ENCODE results near the gene SSH3. TPM values are rescaled to one million over a fixed set of nuclear protein-coding genes. Genes with fewer than 3 reads are reported as not detected.

The SSH3 gene
- total and polyA plus RNA-seq, 5 donors: 14.9 to 25.9 (median 24.7) TPM

GRCh38 chr11:67289226-67289650 lies 14.1 kb upstream of the SSH3 start, which contains the start of gene ANKRD13D:
TSS of gene ANKRD13D (plus strand) at chr11:67289303. CDS start at chr11:67289461, 158 bp downstream.
- peaks cover 6% of the 10 kb centered on the region for H3K4me1 ChIP-seq (ENCODE audit: control insufficient read depth, insufficient read depth, low read length)
- under 1% methylated on average over 55 of the region's 56 CpGs for WGBS

GRCh38 chr11:67289651-67290479 lies 13.5 kb upstream of the SSH3 start:
- Histone ChIP-seq H3K4me3 (ENCODE audit: low read length) (peak overlapping the region; percentile 93), H3K27ac (ENCODE audit: low read length) (peak overlapping the region; percentile 40), H3K27me3 (ENCODE audit: control insufficient read depth, insufficient read depth) (no peaks in the 10 kb centered on the region), H3K9me3 (ENCODE audit: control insufficient read depth, low read length) (no peaks in the 10 kb centered on the region), H3K4me1 (ENCODE audit: control insufficient read depth, insufficient read depth, low read length) (peaks cover 6% of the 10 kb centered on the region)
- peak; percentile 57 to 79 (median 78) for DNase-seq
- ATAC-seq: peak; percentile 0 to 1
- intact Hi-C loops (cut with DNase I): no loop called here
- WGBS: 28% methylated on average over 36 of the region's 36 CpGs

More at GRCh38 chr11:67289226-67289650, 14.1 kb upstream of the SSH3 start, which contains the start of gene ANKRD13D:
- intact Hi-C loops (cut with DNase I): no loop called here
- Histone ChIP-seq H3K4me3 (ENCODE audit: low read length) (peak within 1 kb of the TSS; percentile 93), H3K27ac (ENCODE audit: low read length) (peak within 1 kb of the TSS; percentile 87), H3K27me3 (ENCODE audit: control insufficient read depth, insufficient read depth) (no peaks in the 10 kb centered on the region), H3K9me3 (ENCODE audit: control insufficient read depth, low read length) (no peaks in the 10 kb centered on the region)
- peak in 1 of 2 donors; percentile 36 for ATAC-seq
- DNase-seq: no peak

GRCh38 chr11:67290801-67291200 lies 12.5 kb upstream of the SSH3 start:
- intact Hi-C loops (cut with DNase I): no loop called here
- Histone ChIP-seq H3K9me3 (ENCODE audit: control insufficient read depth, low read length) (no peaks in the 10 kb centered on the region), H3K4me3 (ENCODE audit: low read length) (no peak overlapping the region), H3K27me3 (ENCODE audit: control insufficient read depth, insufficient read depth) (no peaks in the 10 kb centered on the region), H3K27ac (ENCODE audit: low read length) (peak overlapping the region; percentile 41), H3K4me1 (ENCODE audit: control insufficient read depth, insufficient read depth, low read length) (peaks cover 6% of the 10 kb centered on the region)
- DNase-seq: peak; percentile 87 to 91 (median 88)
- 59% methylated on average over 7 of the region's 7 CpGs for WGBS
- no peak for ATAC-seq

- peaks cover 6% of the 10 kb centered on the region for H3K4me1 ChIP-seq (ENCODE audit: control insufficient read depth, insufficient read depth, low read length)
- DNase-seq (peak; percentile 18 to 56 (median 54)), ATAC-seq (no peak)
- no peaks in the 10 kb centered on the region for H3K9me3 ChIP-seq (ENCODE audit: control insufficient read depth, low read length)
- no peaks in the 10 kb centered on the region for H3K27me3 ChIP-seq (ENCODE audit: control insufficient read depth, insufficient read depth)
- no peak overlapping the region for H3K4me3 ChIP-seq (ENCODE audit: low read length)
- intact Hi-C loops (cut with DNase I): no loop called here
- no peak overlapping the region for H3K27ac ChIP-seq (ENCODE audit: low read length)
- 89% methylated on average over 33 of the region's 33 CpGs for WGBS
Observed at GRCh38 chr11:67291481-67292381, 11.6 kb upstream of the SSH3 start.

GRCh38 chr11:67292671-67293070 lies 10.7 kb upstream of the SSH3 start:
- ATAC-seq (no peak), DNase-seq (no peak)
- no peaks in the 10 kb centered on the region for H3K9me3 ChIP-seq (ENCODE audit: control insufficient read depth, low read length)
- 49% methylated on average over 3 of the region's 3 CpGs for WGBS
- no peak overlapping the region for H3K27ac ChIP-seq (ENCODE audit: low read length)
- H3K4me3 ChIP-seq (ENCODE audit: low read length): no peak overlapping the region
- intact Hi-C loops (cut with DNase I): no loop called here
- no peaks in the 10 kb centered on the region for H3K27me3 ChIP-seq (ENCODE audit: control insufficient read depth, insufficient read depth)
- peaks cover 6% of the 10 kb centered on the region for H3K4me1 ChIP-seq (ENCODE audit: control insufficient read depth, insufficient read depth, low read length)

GRCh38 chr11:67293090-67293489 lies 10.2 kb upstream of the SSH3 start:
- Histone ChIP-seq H3K4me1 (ENCODE audit: control insufficient read depth, insufficient read depth, low read length) (peaks cover 3% of the 10 kb centered on the region), H3K9me3 (ENCODE audit: control insufficient read depth, low read length) (no peaks in the 10 kb centered on the region), H3K27me3 (ENCODE audit: control insufficient read depth, insufficient read depth) (no peaks in the 10 kb centered on the region), H3K27ac (ENCODE audit: low read length) (no peak overlapping the region), H3K4me3 (ENCODE audit: low read length) (no peak overlapping the region)
- 35% methylated on average over 3 of the region's 3 CpGs for WGBS
- ATAC-seq: no peak
- intact Hi-C loops (cut with DNase I): no loop called here
- DNase-seq: no peak

- Histone ChIP-seq H3K27me3 (ENCODE audit: control insufficient read depth, insufficient read depth) (no peaks in the 10 kb centered on the region), H3K4me3 (ENCODE audit: low read length) (no peak overlapping the region), H3K27ac (ENCODE audit: low read length) (no peak overlapping the region), H3K4me1 (ENCODE audit: control insufficient read depth, insufficient read depth, low read length) (no peaks in the 10 kb centered on the region), H3K9me3 (ENCODE audit: control insufficient read depth, low read length) (no peaks in the 10 kb centered on the region)
- intact Hi-C loops (cut with DNase I): no loop called here
- DNase-seq: no peak
- WGBS: 100% methylated on average over 1 of the region's 1 CpG
- ATAC-seq: no peak
Observed at GRCh38 chr11:67295846-67296245, 7.5 kb upstream of the SSH3 start.

GRCh38 chr11:67298786-67299185 lies 4.5 kb upstream of the SSH3 start:
- 95% methylated on average over 7 of the region's 7 CpGs for WGBS
- intact Hi-C loops (cut with DNase I): no loop called here
- ATAC-seq: no peak
- Histone ChIP-seq H3K9me3 (ENCODE audit: control insufficient read depth, low read length) (no peaks in the 10 kb centered on the region), H3K27me3 (ENCODE audit: control insufficient read depth, insufficient read depth) (no peaks in the 10 kb centered on the region), H3K27ac (ENCODE audit: low read length) (no peak overlapping the region), H3K4me3 (ENCODE audit: low read length) (no peak overlapping the region), H3K4me1 (ENCODE audit: control insufficient read depth, insufficient read depth, low read length) (no peaks in the 10 kb centered on the region)
- peak in 1 of 3 donors; percentile 4 for DNase-seq

- DNase-seq (peak in 2 of 3 donors; percentile 13 to 62), ATAC-seq (no peak)
- H3K9me3 ChIP-seq (ENCODE audit: control insufficient read depth, low read length): no peaks in the 10 kb centered on the region
- no peak overlapping the region for H3K27ac ChIP-seq (ENCODE audit: low read length)
- H3K27me3 ChIP-seq (ENCODE audit: control insufficient read depth, insufficient read depth): no peaks in the 10 kb centered on the region
- H3K4me1 ChIP-seq (ENCODE audit: control insufficient read depth, insufficient read depth, low read length): peaks cover 3% of the 10 kb centered on the region
- no peak overlapping the region for H3K4me3 ChIP-seq (ENCODE audit: low read length)
- intact Hi-C loops (cut with DNase I): no loop called here
- WGBS: 95% methylated on average over 29 of the region's 29 CpGs
Observed at GRCh38 chr11:67299471-67300191, 3.7 kb upstream of the SSH3 start.

GRCh38 chr11:67300256-67300755 lies 3.0 kb upstream of the SSH3 start:
- H3K9me3 ChIP-seq (ENCODE audit: control insufficient read depth, low read length): no peaks in the 10 kb centered on the region
- peaks cover 3% of the 10 kb centered on the region for H3K4me1 ChIP-seq (ENCODE audit: control insufficient read depth, insufficient read depth, low read length)
- no peak overlapping the region for H3K4me3 ChIP-seq (ENCODE audit: low read length)
- no peak for ATAC-seq
- peak in 2 of 3 donors; percentile 6 to 47 for DNase-seq
- H3K27me3 ChIP-seq (ENCODE audit: control insufficient read depth, insufficient read depth): no peaks in the 10 kb centered on the region
- H3K27ac ChIP-seq (ENCODE audit: low read length): no peak overlapping the region
- WGBS: 94% methylated on average over 13 of the region's 13 CpGs
- intact Hi-C loops (cut with DNase I): no loop called here
